Renal pelvis (tissue), 4 donors: ENCODE results near the gene ENTPD8. TPM values are rescaled to one million over a fixed set of nuclear protein-coding genes. Genes with fewer than 3 reads are reported as not detected.
"Not testable (repeated sequence)": the region's sequence is repeated elsewhere in the genome, so short reads cannot be mapped to it uniquely, and the experiment has no call there.

ENCODE experiments used
- DNase-seq: peaks from one replicate; pipeline ENCODE4 v3.0.0-alpha.2; 2013
- polyA plus RNA-seq, 3 donors: library from polyadenylated mRNA; unstranded; fragments of 120-200 nt; gene quantifications; one replicate each; pipeline ENCODE4 v1.2.1, GENCODE V29; 2013; ENCODE audit not compliant: insufficient read length in 3 of 3

Gene ENTPD8
- polyA plus RNA-seq, 3 donors, result 0.61 to 1.0 (median 0.86) TPM

DNA sequence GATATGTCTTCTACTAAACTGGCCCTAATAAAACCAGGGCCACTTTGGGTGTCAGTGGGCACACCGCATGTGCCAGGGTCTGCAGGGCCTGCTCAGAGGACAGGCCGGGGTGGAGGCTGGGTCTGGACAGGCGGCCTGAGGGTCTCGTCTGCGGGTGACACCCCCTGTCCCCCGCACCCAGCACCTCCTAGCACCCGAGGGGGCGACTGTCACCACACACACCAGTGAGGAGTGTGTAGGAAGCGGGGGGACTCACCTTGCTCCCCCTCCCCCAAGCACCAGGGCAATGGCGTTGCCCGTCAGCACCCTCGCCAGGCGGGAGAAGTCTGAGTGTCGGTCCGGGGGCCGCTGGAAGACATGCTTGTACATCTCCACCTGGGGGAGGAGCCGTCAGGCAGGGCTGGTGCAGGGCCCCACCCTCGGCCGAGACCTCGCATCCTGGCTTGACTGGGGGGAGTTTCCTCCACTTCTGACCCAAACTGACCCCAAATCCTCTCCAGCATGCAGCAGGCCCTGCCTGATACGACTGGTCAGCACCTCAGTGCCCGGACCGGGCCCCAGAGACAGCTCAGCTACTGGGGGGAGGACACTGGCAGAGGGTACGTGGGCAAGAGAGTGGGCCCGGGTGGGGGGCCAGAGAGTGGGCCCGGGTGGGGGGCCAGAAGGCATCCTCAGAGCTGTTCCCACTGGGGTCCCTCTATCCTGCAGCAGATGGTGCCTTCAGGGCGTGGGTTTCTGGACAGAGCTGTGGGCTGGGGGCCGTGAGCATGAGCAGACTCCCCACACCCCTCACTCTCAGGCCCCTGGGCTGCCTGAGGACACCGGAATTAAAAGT, 36.8 kb upstream of the ENTPD8 start:
- DNase-seq, result no peak

DNA sequence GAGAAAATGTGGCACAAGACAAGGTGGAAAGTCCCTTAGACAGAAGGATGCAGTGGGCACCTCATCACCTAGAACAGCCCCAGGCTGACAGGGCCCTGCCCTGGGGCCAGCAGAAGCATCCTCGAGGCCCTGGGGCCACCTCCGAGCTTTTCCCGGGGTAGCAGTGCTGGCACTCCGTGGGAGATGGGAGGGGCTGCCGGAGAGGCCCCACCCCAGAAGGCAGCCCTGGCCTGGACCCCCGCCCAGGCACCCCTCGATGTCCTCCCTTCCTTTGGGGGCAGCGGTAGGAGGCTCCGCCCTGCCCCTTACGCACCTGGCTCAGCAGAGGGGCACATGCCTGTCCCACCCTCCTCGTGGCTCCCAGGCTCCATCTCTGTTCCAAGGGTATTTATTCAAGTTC, 35.7 kb upstream of the ENTPD8 start:
- no peak for DNase-seq

DNA sequence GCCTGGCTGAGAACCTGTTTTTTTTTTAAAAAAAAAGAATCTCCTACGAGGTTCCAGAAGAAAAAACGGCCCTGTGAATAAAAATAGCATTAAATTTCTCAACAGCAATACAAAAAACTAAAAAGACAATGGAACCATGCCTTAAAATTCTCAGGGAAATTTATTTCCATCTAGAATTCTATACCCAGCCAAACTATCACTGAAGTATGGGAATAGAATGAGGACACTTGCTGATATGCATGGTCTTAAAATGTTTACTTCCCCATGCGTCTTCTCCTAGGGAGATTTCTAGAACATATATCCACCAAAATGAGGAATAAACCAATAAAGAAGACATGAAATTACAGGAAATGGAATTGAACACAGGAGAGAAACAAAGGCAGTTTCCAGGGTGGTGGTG, 34.5 kb upstream of the ENTPD8 start:
- DNase-seq, result no peak

DNA sequence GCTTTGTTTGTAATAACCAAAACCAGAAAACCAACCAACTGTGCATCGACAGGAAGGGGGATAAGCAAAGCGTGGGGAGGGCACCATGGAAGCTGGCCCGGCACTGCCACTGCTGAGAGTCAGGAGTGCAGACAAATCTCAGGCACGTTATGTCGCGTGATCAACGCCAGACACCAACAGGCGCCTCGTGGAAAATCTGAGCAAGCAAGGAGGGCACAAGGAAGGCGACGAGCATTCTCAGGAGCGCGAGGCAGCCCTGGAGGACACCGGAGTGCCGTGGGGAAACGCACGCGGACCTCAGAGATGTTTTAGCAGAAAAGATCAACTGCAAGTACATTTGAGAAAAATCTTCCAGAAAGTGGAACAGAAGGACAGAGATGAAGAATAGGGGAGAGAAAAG, 33.1 kb upstream of the ENTPD8 start:
- DNase-seq, result no peak

DNA sequence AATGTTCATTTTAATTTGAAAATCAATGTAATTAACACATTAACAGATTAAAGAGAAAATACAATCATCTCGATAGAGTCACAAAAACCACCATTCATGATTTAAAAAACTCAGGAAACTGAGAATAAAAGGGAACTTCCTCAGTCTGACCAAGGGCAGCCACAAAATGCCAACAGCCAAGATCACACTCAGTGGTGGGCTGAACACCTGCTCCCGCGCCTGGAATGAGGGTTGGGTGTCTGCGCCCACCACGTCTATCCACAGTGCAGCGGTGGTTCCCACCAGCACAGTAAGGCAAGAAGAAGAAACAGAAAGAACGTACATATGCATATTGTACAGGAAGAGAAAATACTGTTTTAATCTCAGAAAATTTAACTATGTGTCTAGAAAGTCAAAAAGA, 29.6 kb upstream of the ENTPD8 start:
- no peak for DNase-seq

DNA sequence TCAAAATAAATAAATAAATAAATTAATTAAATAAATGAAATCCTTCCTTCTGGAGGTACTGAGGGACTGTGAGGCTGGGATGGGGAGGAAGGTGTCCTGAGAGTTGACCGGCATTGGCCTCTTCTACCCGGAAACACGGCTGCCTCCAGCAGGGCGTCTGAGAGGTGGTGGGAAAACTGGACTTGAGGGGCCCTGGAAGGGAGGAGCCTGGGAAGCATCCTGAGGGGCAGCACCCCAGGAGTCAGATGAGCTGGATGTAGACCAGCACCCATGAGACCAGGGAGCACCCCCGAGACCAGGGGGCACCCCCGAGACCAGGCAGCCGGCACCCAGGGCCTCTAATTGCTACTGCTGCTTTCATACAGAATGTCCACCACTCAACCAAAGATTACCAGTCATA, 26.7 kb upstream of the ENTPD8 start:
- DNase-seq, result no peak

DNA sequence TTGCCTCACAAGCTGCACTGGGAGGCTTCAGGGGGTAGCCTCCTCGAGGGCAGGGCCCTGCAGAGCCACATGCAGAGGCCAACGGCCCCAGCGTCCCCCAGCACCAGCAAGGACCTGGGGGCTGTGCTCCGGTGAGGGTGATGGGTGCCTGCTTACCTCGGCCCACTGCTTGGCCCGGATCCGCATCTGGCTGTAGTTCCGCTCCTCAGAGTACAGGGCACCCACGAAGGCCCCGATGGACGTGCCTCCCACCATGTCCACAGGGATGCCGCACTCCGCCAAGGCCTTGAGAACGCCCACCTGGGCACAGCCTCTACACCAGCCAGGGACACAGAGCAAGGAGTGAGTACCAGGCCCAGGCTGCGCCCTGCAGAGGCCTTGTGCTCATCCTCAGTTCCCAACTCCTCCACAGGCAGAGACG, 26.0 kb upstream of the ENTPD8 start:
- DNase-seq, result no peak

DNA sequence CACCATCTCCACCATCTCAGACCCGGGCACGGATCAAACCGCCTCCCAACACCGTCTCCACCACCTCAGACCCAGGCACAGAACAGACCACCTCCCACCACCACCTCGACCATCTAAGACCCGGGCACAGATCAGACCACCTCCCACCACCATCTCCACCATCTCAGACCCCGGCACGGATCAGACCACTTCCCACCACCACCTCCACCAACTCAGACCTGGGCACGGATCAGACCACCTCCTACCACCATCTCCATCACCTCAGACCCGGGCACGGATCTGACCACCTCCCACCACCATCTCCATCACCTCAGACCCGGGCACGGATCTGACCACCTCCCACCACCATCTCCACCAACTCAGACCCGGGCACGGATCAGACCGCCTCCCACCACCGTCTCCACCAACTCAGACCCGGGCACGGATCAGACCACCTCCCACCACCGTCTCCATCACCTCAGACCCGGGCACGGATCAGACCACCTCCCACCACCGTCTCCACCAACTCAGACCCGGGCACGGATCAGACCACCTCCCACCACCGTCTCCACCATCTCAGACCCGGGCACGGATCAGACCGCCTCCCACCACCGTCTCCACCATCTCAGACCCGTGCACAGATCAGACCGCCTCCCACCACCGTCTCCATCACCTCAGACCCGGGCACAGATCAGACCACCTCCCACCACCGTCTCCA, 25.4 kb upstream of the ENTPD8 start:
- DNase-seq, result not testable (repeated sequence)

DNA sequence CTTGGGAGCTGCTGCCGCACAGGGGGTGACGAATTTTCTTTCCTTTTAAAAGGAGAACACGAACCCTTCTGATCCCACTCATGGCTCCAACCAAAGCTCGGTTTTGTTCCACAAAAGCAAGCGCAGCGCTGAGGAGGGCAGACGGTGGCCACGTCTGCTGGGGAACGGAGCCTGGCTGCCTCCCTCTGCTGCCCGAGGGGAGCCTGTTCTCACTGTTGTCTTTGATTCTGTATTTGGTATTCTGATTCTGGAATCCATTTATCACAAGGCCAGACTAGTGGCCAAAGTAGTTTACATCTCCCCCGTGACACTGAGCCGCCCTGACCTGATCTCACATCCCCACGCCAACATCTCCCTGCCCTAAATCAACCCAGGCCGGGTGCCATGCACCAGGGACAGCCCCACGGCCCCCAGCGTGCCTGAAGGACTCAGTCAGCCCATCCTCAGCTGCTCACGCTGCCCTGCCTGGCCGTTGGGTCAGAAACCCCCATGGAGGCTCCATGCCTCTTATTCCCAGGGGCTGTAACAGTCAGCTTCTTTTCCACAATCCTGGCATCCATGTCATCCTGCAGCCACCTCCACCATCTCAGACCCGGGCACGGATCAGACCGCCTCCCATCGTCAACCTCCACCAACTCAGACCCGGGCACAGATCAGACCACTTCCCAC, 24.7 kb upstream of the ENTPD8 start:
- DNase-seq, result no peak

DNA sequence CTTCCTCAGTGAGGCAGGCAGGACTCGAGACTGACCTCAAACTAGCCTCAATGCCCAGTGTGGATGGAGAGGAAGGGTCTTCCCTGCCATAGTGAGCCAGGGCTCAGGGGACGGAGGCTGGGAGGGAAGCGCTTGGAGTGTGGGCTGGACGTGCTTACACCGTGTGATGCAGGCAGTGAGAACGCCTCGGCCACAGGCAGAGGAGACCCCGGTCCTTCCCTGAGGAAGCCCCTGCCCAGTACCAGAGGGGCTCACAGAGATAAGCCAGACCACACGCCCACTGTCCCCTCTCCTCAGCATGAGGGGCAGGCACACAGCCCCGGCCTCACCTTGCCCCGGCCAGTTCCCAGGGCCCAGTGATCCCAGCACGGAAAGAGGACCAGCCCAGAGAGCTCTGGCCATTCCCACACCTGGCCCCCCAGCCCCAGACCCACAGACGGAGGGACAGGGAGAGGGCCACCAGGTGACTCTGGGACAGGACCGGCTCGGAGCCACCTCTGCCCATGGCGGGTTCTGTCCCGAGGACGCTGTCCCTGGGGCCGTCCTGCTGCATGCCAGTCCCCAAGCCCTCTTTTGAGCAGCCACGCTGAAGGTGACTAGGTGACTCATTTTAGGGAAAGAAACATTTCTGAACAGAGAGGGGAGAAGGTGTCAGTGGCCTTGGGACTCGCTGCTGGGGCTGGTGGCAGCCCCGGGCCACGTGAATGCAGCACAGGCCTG, 24.0 kb upstream of the ENTPD8 start:
- no peak for DNase-seq

DNA sequence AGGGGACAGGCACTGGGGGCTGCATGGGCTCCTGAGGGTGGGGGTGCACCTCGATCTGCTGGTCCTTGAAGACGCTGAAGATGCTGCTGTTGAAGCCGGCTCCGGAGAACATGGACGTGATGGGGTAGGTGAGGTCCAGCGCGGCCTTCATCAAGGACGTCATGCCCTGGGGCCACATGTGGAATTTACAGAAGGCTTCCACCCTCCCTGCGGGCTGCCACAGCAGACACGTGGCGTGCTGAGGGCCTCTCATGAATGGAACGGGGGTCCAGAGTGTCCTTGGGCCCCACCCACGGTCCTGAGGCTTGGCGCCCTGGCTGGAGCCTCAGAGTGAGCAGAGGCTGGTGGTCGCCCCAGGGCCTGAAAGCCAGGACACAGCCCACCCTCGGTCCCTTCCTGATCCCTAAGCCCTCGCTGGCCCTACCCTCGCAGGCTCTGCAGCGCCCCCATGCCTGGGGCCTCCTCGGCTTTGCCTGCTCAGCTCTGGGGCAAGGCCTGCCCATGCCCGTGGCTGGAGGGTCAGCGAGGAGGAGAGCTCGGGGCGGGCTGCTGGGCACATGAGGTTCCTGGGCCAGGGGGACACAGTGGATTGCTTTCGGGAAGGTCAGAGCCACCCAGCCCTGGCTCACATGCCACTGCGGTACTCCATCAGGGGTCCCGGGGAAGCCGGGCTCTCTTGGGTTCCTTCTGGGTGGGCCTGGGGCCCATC, 23.3 kb upstream of the ENTPD8 start:
- DNase-seq, result no peak

DNA sequence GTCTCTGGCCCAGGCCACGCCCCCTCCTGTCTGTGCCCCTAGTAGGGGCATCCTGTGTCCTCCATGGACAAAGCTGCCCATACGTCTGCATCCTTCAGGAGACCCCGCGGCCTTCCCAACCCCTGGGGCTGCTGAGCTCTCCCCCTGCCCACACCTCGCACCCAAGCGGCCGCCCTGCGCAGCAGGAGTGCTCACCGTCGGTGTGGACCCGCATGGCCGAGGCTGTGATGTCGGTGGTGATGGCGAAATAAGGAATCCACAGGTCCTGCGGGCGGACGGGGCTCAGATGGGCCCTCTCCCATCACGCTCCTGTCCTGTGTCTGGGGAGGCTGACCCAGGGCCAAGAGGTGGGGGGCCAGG, 22.8 kb upstream of the ENTPD8 start:
- no peak for DNase-seq

DNA sequence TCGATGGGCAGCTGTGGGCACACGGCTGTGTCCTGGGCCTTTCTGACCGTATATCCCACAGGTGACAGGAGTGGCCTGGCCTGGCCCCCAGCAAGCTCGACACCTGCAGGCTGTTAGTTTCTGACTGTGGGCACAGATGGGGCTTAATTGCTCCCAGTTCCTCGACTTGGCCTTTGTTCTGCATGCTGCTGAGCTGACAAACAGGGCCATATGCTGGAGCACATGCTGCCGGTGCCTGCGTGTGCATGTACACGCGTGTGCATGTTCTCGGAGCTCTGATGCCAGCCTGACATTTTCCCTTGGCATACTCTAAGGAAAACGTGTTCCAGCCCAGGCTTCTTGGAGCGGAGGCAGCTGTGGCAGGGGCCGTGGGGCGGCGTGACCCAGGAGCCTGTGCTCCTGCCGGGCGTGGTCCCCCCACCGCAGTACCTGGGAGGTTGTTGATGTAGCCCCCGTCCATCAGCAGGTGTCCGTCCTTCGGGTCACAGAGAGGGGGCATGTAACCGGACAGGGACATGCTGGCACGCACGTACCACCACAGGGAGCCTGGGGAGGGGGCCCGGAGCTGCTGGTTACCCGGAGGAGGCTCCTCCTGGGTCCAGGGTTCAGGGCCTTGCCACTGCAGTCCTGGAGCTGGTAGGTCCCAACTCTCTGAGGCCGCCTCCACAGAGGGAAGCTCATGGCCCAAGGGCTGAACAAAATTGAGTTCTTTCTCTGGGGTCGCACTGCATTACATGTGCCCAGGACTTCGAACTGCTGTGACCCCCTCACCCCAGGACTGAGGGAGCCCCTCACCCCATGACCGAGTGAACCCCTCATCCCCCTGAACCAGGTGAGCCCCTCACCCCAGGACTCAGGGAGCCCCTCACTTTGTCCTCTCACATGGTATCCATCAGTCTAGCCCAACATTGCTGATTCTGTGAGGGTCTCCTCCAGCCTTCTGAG, 22.1 kb upstream of the ENTPD8 start:
- no peak for DNase-seq

DNA sequence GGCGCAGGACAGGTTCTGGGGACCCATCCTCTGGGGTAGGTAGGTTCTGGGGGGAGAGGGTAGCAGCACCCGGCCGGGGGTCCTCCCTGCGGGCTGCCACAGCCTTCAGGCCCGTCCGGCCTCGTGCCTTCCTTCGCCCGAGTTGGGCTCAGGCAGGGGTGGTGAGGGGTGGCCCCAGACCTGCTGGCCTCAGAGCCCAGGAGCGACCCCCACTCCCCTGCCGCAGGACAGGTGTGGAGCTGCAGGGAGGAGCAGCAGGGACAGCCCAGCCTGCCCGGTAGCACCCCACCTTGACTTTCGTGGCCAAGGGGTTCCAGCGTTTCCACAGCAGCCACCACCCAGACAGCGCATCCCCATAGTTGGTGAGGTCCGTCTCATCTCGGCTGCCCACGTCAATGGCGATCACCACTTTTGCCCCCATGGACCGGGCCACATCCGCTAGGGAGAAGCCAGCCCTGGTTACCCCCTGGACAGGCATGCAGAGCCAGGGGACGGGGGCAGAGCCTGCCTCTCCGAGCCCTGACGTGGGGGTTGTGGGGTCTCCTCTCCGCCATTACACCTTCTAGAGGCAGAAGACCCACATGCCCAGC, 21.3 kb upstream of the ENTPD8 start:
- DNase-seq, result no peak

DNA sequence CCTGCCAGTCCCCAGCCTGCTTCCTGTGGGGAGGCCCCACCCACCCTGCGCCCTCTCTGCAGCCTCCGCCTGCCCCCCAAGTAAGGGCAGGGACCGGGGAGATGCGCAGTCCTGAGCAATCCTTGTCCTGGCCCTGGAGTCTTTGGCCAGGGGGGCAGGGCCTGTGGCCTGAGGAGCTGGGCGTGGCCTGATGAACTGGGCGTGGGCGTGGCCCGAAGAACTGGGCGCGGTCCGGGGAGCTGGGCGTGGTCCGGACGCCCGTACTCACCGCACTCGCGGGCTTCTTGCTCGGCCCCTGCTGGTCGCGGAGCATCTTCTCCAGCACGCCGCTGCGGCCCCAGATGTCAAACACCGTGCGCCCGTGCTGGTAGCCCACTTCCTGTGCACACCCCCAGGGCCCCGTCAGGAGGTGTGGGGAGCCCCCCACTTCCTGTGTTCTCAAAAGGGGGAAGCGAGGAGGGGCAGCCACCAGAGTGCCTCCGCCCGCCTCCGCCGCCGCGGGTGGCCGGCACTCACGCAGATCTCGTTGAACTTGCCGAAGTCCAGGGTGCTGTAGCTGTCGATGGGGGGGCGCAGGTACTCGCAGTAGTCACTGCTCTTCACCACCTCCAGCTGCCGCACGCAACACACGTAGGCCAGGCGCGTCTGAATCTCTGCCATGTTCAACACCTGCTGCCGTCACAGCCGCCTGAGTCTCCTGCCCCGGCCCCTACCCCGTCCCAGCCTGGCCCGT, 20.7 kb upstream of the ENTPD8 start:
- DNase-seq, result no peak

DNA sequence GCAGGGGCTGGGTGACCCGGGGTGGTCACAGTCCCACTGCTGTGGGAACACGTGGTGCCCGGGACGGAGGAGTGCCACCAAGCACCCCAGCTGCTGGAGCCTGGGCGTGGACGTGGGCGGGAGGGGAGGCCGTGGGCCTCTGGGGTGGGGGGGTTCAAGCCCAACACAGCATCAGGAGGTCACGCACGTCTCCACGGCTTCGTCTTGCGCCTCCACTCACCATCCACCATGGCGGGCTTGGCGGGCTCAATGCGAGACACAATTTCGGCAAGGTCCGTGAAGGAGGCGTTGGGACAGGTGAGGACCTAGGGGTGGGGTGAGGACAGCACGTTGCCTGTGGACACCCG, 20.1 kb upstream of the ENTPD8 start:
- no peak for DNase-seq

DNA sequence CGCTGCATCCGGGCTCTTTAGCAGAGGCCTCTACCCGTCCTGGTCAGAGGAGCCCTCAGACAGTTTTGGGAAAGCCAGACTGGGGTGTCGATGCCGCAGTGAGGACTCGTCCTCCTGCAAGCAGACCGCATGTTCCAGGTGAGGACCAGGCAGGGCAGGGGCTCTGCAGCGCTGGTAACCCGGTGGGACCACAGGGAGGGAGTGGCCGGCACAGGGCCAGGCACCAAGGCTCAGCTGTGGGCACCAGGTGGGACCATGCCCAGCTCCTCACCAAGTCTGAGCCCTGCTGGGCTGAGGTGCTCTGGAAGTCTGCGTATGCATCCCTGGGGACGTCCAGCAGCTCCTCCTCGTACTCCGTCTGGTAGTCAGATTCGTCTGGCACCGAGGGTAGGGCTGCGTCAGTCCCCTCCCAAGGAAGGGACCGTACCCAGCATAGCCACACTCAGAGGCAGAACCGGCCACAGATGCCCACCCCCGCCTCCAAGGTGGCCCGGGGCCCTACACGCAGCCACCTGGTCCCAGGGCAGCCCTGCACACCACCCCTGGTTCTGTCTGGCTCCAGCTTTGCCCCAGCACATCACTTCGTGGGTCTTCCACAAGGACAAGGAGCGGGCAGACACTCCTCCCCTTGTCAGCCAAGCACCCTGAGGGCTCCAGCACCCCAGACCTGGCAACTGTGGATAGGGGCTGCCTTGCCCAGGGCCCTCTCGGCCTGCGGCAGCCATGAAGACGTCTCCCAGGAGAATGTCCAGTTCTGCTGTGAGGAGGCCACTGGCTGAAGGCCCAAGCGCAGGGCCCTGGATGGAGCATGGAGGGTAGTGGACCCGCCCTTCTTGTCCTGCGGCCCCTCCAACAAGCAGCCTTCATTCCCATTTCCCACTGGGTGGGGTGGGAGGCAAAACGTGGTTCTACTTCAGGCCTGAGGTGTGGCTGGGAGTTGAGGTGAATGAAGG, 19.5 kb upstream of the ENTPD8 start:
- no peak for DNase-seq
